Measurements from ENCODE around the gene SELENOM.

SELENOM gene

GRCh38 chr22:31056986-31057599 lies 50.3 kb downstream of the SELENOM start:
- TF ChIP-seq CTCF (IDR thresholded peaks at IDR 0.05; ENCODE audit: insufficient read depth, low read length, missing control alignments) = no peak
- no peak overlapping the region for H3K4me3 ChIP-seq (ENCODE audit: low read depth, low read length)
- no peak for DNase-seq (ENCODE audit: low read depth, low spot score)
- CTCF ChIA-PET = interaction anchor here (1.2 kb wide), 1 partner anchor 25 kb away, joined by 8 read pairs; no protein-coding TSS in a partner anchor
- POLR2A ChIA-PET = interaction anchor here (1.5 kb wide), 1 partner anchor 24 kb away, joined by 4 read pairs; the partner anchor contains the start of gene SMTN

GRCh38 chr22:31055635-31056159 lies 51.7 kb downstream of the SELENOM start:
- ChIA-PET POLR2A (interaction anchor here (1.0 kb wide), 1 partner anchor 27 kb away, joined by 3 read pairs; no protein-coding TSS in a partner anchor), CTCF (interaction anchor here (0.6 to 1.0 kb wide), 3 partner anchors 9 to 30 kb away, joined by 3 read pairs; no protein-coding TSS in a partner anchor)
- H3K4me3 ChIP-seq (ENCODE audit: low read depth, low read length) = no peak overlapping the region

GRCh38 chr22:31055117-31055634 lies 52.2 kb downstream of the SELENOM start:
- TF ChIP-seq CTCF (IDR thresholded peaks at IDR 0.05; ENCODE audit: insufficient read depth, low read length, missing control alignments) = no peak
- ChIA-PET CTCF (interaction anchor here (0.6 to 1.0 kb wide), 5 partner anchors 9 to 30 kb away, joined by 3 to 4 read pairs (median 3); no protein-coding TSS in a partner anchor), POLR2A (interaction anchor here (1.0 kb wide), 1 partner anchor 27 kb away, joined by 3 read pairs; no protein-coding TSS in a partner anchor)
- no peak for DNase-seq (ENCODE audit: low read depth, low spot score)
- no peak overlapping the region for H3K4me3 ChIP-seq (ENCODE audit: low read depth, low read length)

More at GRCh38 chr22:31055635-31056159, 51.7 kb downstream of the SELENOM start:
- DNase-seq (ENCODE audit: low read depth, low spot score) = peak; percentile 91
- TF ChIP-seq CTCF (IDR thresholded peaks at IDR 0.05; ENCODE audit: insufficient read depth, low read length, missing control alignments) = no peak

Data from AG04449 (cell line).